AG10803 (cell line): ENCODE data around the gene RALGAPA1.

ENCODE experiments used
- DNase-seq: peaks from one replicate; pipeline ENCODE4 v3.0.0; 2010; ENCODE audit warnings: low read depth
- H3K4me3 ChIP-seq: 2 replicates; pipeline ENCODE4 v1.5.1; 2011; ENCODE audit warnings: mild to moderate bottlenecking, low read length, control low read depth
- TF ChIP-seq, protein P1 (sequence below): conservative IDR thresholded peaks from 2 replicates; pipeline ENCODE4 v1.5.1; 2011; ENCODE audit warnings: mild to moderate bottlenecking, low read length, control low read depth, inconsistent platforms

RALGAPA1 gene

DNA sequence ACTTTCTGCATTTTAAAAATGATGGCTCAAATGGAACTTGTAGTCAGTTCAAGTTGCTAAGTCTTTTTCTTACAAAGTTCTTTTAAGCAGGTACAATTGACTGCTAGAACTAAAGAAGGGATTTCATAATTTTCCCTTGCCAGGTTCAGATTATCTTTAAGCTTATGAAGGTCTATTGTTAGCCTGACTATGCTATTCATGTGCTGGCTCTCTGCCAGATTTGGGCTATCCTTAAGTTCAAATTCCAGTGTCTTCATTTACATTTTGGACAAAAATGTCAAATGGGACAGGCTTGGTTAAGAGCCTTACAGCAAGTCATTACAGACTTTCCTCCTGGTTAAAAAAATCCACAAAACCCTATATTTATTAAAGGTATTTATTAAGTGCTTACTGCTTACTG is 232.8 kb downstream of the RALGAPA1 start:
- TF ChIP-seq, protein P1, sequence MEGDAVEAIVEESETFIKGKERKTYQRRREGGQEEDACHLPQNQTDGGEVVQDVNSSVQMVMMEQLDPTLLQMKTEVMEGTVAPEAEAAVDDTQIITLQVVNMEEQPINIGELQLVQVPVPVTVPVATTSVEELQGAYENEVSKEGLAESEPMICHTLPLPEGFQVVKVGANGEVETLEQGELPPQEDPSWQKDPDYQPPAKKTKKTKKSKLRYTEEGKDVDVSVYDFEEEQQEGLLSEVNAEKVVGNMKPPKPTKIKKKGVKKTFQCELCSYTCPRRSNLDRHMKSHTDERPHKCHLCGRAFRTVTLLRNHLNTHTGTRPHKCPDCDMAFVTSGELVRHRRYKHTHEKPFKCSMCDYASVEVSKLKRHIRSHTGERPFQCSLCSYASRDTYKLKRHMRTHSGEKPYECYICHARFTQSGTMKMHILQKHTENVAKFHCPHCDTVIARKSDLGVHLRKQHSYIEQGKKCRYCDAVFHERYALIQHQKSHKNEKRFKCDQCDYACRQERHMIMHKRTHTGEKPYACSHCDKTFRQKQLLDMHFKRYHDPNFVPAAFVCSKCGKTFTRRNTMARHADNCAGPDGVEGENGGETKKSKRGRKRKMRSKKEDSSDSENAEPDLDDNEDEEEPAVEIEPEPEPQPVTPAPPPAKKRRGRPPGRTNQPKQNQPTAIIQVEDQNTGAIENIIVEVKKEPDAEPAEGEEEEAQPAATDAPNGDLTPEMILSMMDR = no peak
- no peak overlapping the region for H3K4me3 ChIP-seq
- no peak for DNase-seq

DNA sequence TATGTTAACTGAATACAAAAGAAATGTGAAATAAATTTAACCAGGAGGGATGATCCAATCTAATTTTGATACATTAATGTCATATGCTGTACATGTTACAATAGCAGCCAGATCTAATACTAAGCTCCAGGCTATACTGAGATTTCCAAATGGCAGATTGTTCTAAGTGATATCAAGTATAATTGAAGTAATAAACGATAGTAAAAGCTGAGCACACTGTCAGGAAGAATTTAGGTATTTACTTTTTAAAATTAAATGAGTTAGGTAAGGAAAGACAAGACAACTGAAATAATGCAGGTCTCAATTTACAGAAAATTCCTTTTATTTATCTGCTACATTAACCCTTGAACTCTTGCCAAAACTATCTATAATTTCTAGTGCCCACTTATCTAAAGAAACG is 235.2 kb downstream of the RALGAPA1 start:
- no peak for DNase-seq
- TF ChIP-seq, protein P1 = no peak
- no peak overlapping the region for H3K4me3 ChIP-seq

DNA sequence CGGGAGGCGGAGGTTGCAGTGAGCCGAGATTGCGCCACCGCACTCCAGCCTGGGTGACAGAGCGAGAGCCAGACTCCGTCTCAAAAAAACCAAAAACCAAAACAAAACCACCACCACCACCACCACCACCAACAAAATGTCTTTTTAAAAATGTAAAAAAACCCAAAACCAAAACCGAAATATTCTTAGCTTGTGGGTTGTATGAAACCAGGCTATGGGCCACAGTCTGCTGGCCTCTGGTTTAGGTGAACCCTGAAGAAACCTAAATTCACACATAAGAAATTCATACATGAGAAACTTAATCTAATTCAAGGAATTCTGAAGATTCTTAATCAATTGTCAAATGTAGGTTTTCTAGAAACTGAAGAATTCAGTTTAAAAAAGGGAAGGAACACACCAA is 237.5 kb downstream of the RALGAPA1 start:
- no peak overlapping the region for H3K4me3 ChIP-seq
- TF ChIP-seq, protein P1 = no peak
- no peak for DNase-seq

DNA sequence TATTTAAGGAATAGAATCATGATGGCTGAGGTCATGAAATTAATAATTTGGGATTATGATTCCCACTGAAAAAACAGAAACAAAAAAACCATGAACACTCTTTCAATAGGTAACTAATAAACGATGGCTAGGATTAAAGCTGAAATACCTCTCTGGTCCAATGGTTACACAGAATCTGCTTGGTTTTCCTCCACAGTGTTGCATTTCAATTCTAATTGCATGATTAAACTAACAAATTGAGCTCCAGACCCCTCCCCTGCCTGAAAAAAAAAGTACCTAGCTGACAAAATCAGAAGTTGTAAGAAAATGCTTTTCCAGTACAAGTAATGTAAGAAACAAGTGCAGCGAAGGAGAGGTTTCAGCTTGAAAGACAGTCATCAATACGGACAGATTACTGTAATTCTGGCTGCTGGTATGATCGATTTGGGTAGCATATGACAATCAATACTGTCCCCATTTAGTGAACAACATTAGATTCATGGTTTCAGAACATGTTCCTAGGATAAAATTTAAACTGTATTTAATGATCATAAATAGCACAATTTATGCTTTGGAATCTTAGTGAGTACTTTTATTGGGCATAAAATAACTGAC is 243.1 kb downstream of the RALGAPA1 start:
- DNase-seq = no peak
- H3K4me3 ChIP-seq = no peak overlapping the region
- TF ChIP-seq, protein P1 = no peak

DNA sequence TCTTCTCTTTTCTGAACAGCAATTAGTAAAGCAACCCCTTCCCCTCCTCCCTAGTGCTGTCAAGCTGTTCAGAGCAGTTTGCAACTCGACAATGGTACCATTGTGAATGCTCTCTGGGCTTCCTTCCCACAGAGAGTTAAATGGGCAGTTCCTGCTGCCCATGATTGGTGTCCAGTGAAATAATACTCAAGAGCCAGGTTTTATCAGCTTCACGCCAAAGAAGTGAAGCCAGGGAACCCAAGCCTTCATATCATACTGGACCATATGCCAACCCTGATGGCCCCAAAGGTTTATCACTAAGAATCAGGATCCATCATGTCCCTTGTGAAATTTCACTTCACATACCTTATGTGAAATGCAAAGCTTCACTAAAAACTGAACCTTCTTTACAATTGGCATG is 250.4 kb downstream of the RALGAPA1 start:
- H3K4me3 ChIP-seq = no peak overlapping the region
- no peak for DNase-seq
- TF ChIP-seq, protein P1 = no peak

DNA sequence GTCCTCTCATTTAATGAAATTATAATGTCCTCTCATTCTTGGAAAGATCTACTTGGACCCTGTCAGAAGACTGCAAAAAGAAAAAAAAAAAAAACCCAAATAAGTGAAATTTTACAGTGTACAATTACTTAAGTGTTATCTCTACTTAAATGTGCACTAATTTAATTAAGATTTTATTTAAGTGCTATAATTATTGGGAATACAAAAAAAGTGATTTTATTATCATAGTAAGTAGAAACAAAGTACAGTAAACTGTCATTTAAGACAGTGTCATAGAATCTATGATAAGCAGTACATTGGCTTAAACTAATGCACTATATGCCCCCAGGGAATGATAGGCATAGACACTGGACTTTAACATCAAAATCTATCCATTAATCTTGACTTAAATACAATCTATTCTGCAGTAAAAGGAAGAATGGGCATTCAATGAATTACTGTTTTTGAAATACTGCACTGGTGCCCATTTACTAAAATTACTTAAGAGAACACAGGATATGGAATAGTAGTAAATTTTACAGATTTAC is 251.8 kb downstream of the RALGAPA1 start:
- TF ChIP-seq, protein P1 = no peak
- no peak for DNase-seq
- H3K4me3 ChIP-seq = no peak overlapping the region

DNA sequence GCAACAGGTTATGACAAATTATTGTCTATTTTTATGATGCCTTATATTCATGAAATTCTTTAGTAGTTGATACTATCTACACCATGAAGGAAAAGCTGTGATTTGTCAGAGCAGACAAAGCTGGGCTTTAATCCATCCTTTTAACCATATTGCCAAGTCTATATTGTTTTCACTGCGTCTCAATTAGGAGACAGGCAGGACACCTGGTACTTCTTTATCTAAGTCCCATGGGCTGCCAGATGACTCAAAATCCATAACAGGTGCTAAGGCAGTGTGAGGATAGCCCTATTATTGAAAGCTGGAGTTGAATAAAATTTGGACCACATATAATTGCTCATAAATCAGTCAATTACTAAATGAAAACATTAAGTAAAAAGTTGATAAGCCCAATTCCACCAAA is 252.5 kb downstream of the RALGAPA1 start:
- TF ChIP-seq, protein P1 = no peak
- no peak overlapping the region for H3K4me3 ChIP-seq
- no peak for DNase-seq
